ENCODE measurements around the gene SNRPA1.
"Not testable (repeated sequence)": the region's sequence is repeated elsewhere in the genome, so short reads cannot be mapped to it uniquely, and the experiment has no call there.

SNRPA1 gene

GRCh38 chr15:101288905-101289513 is 6.0 kb downstream of the SNRPA1 start:
- DNase-seq, result peak; percentile 48 to 79

- not testable (repeated sequence) for DNase-seq
Measured at GRCh38 chr15:101287342-101287741, 7.7 kb downstream of the SNRPA1 start.

GRCh38 chr15:101286471-101287114 is 8.5 kb downstream of the SNRPA1 start:
- no peak for DNase-seq

GRCh38 chr15:101283931-101284330 is 11.1 kb downstream of the SNRPA1 start:
- DNase-seq, result no peak

GRCh38 chr15:101280007-101280406 is 15.0 kb downstream of the SNRPA1 start:
- DNase-seq, result no peak

GRCh38 chr15:101277943-101278564 is 17.0 kb downstream of the SNRPA1 start:
- no peak for DNase-seq

- DNase-seq, result peak; percentile 71 to 78
Measured at GRCh38 chr15:101277038-101277822, 17.8 kb downstream of the SNRPA1 start, which contains the start of gene SELENOS. Gene SELENOS (minus strand): TSS chr15:101277485. CDS start chr15:101277417, 68 bp downstream.

- peak; percentile 59 to 68 for DNase-seq
Measured at GRCh38 chr15:101276501-101277037, 18.5 kb downstream of the SNRPA1 start.

- DNase-seq, result no peak
Measured at GRCh38 chr15:101275018-101275417, 20.0 kb downstream of the SNRPA1 start.

- DNase-seq, result no peak
Measured at GRCh38 chr15:101273534-101273933, 21.5 kb downstream of the SNRPA1 start.

- no peak for DNase-seq
Measured at GRCh38 chr15:101272584-101272983, 22.5 kb downstream of the SNRPA1 start.

- peak in 1 of 2 experiments; percentile 21 for DNase-seq
Measured at GRCh38 chr15:101269479-101270223, 25.4 kb downstream of the SNRPA1 start.

- DNase-seq, result no peak
Measured at GRCh38 chr15:101267320-101268104, 27.5 kb downstream of the SNRPA1 start.

- no peak for DNase-seq
Measured at GRCh38 chr15:101266787-101267186, 28.3 kb downstream of the SNRPA1 start.

- no peak for DNase-seq
Measured at GRCh38 chr15:101266034-101266433, 29.0 kb downstream of the SNRPA1 start.

GRCh38 chr15:101264911-101265641 is 30.0 kb downstream of the SNRPA1 start:
- DNase-seq, result no peak

- no peak for DNase-seq
Measured at GRCh38 chr15:101264011-101264410, 31.0 kb downstream of the SNRPA1 start.

GRCh38 chr15:101262551-101262950 is 32.5 kb downstream of the SNRPA1 start:
- no peak for DNase-seq

GRCh38 chr15:101258238-101259144 is 36.6 kb downstream of the SNRPA1 start:
- peak; percentile 69 to 80 for DNase-seq

GRCh38 chr15:101256757-101257156 is 38.3 kb downstream of the SNRPA1 start:
- DNase-seq, result peak; percentile 71 to 85

All from Kasumi-1 (cell line).